Thoracic aorta (tissue), 2 donors: ENCODE data around the gene CD46. TPM values are rescaled to one million over a fixed set of nuclear protein-coding genes. Genes with fewer than 3 reads are reported as not detected.

ENCODE experiments used
- ATAC-seq: fragments of 150-250 bp; one replicate; pipeline ENCODE4 v1.8.0; 2017; ENCODE audit warnings: low read depth; ENCODE audit not compliant: insufficient number of reproducible peaks, low FRiP score
- DNase-seq: peaks from one replicate; pipeline ENCODE4 v3.0.0-alpha.2; 2020; ENCODE audit warnings: low spot score
- H3K27ac ChIP-seq, 2 donors: fragments of 200-600 bp; sonication (generic); 1 replicate in 1 of 2; 2 replicates in 1 of 2; pipeline ENCODE4 v1.5.1; 2016; ENCODE audit warnings: mild to moderate bottlenecking in 2 of 2, moderate library complexity in 2 of 2
- H3K27me3 ChIP-seq: fragments of 200-600 bp; sonication (generic); replicated peaks from 2 replicates; pipeline ENCODE4 v1.6.0; 2016; ENCODE audit warnings: mild to moderate bottlenecking; ENCODE audit not compliant: insufficient read depth
- H3K36me3 ChIP-seq: fragments of 200-600 bp; sonication (generic); one replicate; pipeline ENCODE4 v1.5.1; 2016
- H3K4me1 ChIP-seq, 2 donors: fragments of 200-600 bp; sonication (generic); 1 replicate in 1 of 2; 2 replicates in 1 of 2; pipeline versions ENCODE4 v1.5.1 to v1.6.0; 2016; ENCODE audit warnings: low read depth in 2 of 2, mild to moderate bottlenecking in 1 of 2; ENCODE audit not compliant: control insufficient read depth in 1 of 2
- H3K4me3 ChIP-seq: fragments of 200-600 bp; sonication (generic); 2 replicates; pipeline ENCODE4 v1.5.1; 2016; ENCODE audit warnings: mild to moderate bottlenecking
- H3K9me3 ChIP-seq: fragments of 200-600 bp; sonication (generic); 2 replicates; pipeline ENCODE4 v1.5.1; 2016
- CTCF ChIP-seq: fragments of 200-600 bp; sonication (generic); IDR thresholded peaks from one replicate; pipeline ENCODE4 v1.5.1; 2019; ENCODE audit warnings: antibody characterized with exemption
- total RNA-seq, 2 donors: library from RNA; depleted of rRNA; stranded (reverse); fragments of >200 nt; gene quantifications; one replicate each; pipeline versions ENCODE4 v1.1.0 to v1.2.3, GENCODE V29; 2016

Gene CD46
- total RNA-seq, 2 donors from 2014 or later: 138 to 202 TPM

GRCh38 chr1:207840380-207840779 is 88.5 kb downstream of the CD46 start:
- Histone ChIP-seq H3K27me3 (no peaks in the 10 kb centered on the region), H3K4me3 (no peak overlapping the region), H3K36me3 (no peaks in the 10 kb centered on the region), H3K4me1 (peaks cover 36 to 61% of the 10 kb centered on the region in 2 donors), H3K27ac (no peak overlapping the region), H3K9me3 (no peaks in the 10 kb centered on the region)
- DNase-seq (no peak), ATAC-seq (no peak)
- TF ChIP-seq CTCF: no peak

GRCh38 chr1:207841293-207841692 is 89.4 kb downstream of the CD46 start:
- H3K36me3 ChIP-seq: no peaks in the 10 kb centered on the region
- TF ChIP-seq CTCF: no peak
- no peak for ATAC-seq
- H3K4me1 ChIP-seq: peaks cover 43 to 64% of the 10 kb centered on the region in 2 donors
- no peaks in the 10 kb centered on the region for H3K9me3 ChIP-seq
- no peak overlapping the region for H3K27ac ChIP-seq
- no peak overlapping the region for H3K4me3 ChIP-seq
- no peak for DNase-seq
- H3K27me3 ChIP-seq: no peaks in the 10 kb centered on the region

- DNase-seq (no peak), ATAC-seq (no peak)
- peaks cover 42 to 61% of the 10 kb centered on the region in 2 donors for H3K4me1 ChIP-seq
- H3K36me3 ChIP-seq: no peaks in the 10 kb centered on the region
- no peak for TF ChIP-seq CTCF
- no peaks in the 10 kb centered on the region for H3K27me3 ChIP-seq
- H3K27ac ChIP-seq: no peak overlapping the region
- no peak overlapping the region for H3K4me3 ChIP-seq
- H3K9me3 ChIP-seq: no peaks in the 10 kb centered on the region
Measured at GRCh38 chr1:207841901-207842300, 90.0 kb downstream of the CD46 start.

- no peak for ATAC-seq
Measured at GRCh38 chr1:207842506-207842905, 90.7 kb downstream of the CD46 start.

GRCh38 chr1:207844371-207844770 is 92.5 kb downstream of the CD46 start:
- H3K27me3 ChIP-seq: no peaks in the 10 kb centered on the region
- DNase-seq (no peak), ATAC-seq (no peak)
- no peaks in the 10 kb centered on the region for H3K9me3 ChIP-seq
- peaks cover 29 to 60% of the 10 kb centered on the region in 2 donors for H3K4me1 ChIP-seq
- H3K4me3 ChIP-seq: no peak overlapping the region
- no peaks in the 10 kb centered on the region for H3K36me3 ChIP-seq
- TF ChIP-seq CTCF: no peak
- H3K27ac ChIP-seq: no peak overlapping the region

More at GRCh38 chr1:207842506-207842905, 90.7 kb downstream of the CD46 start:
- Histone ChIP-seq H3K27me3 (no peaks in the 10 kb centered on the region), H3K27ac (no peak overlapping the region), H3K9me3 (no peaks in the 10 kb centered on the region), H3K36me3 (no peaks in the 10 kb centered on the region), H3K4me3 (no peak overlapping the region), H3K4me1 (peaks cover 39 to 61% of the 10 kb centered on the region in 2 donors)
- no peak for DNase-seq
- no peak for TF ChIP-seq CTCF

Other genes starting within 250 kb of the CD46 start
- not detected for gene CR1L, start 106.9 kb upstream of the CD46 start, total RNA-seq
- 10 to 100 TPM; 67.8 to 77.3 TPM for gene CD34, start 159.1 kb downstream of the CD46 start, total RNA-seq